H9 (cell line): Measurements from ENCODE around the gene NOL11. TPM values are rescaled to one million over a fixed set of nuclear protein-coding genes. Genes with fewer than 3 reads are reported as not detected.

Experiments
- DNase-seq: peaks from one replicate; pipeline ENCODE4 v3.0.0-alpha.2; 2017
- H2AFZ ChIP-seq: one replicate; pipeline ENCODE4 v1.6.1; 2013; ENCODE audit warnings: mild to moderate bottlenecking, low read length, control low read depth, moderate library complexity
- H2AK5ac ChIP-seq: 2 replicates; pipeline ENCODE4 v1.6.1; 2013; ENCODE audit warnings: low read length, control low read depth, mixed read lengths; ENCODE audit not compliant: insufficient read length
- H2BK120ac ChIP-seq: one replicate; pipeline ENCODE4 v1.6.1; 2013; ENCODE audit warnings: low read depth, mild to moderate bottlenecking, low read length, control low read depth, inconsistent platforms; ENCODE audit not compliant: poor library complexity, severe bottlenecking
- H2BK12ac ChIP-seq: 2 replicates; pipeline ENCODE4 v1.6.1; 2013; ENCODE audit warnings: low read length, control low read depth, mixed read lengths, low read depth; ENCODE audit not compliant: insufficient read length
- H2BK15ac ChIP-seq: 2 replicates; pipeline ENCODE4 v1.6.1; 2013; ENCODE audit warnings: low read depth, low read length, control low read depth
- H2BK20ac ChIP-seq: one replicate; pipeline ENCODE4 v1.6.1; 2013; ENCODE audit warnings: low read depth, mild to moderate bottlenecking, low read length, control low read depth, inconsistent platforms; ENCODE audit not compliant: poor library complexity, severe bottlenecking
- H2BK5ac ChIP-seq: 2 replicates; pipeline ENCODE4 v1.6.1; 2013; ENCODE audit warnings: low read length, control low read depth, mixed read lengths; ENCODE audit not compliant: insufficient read length
- H3K14ac ChIP-seq: 2 replicates; pipeline ENCODE4 v1.6.1; 2013; ENCODE audit warnings: low read length, control low read depth; ENCODE audit not compliant: insufficient read depth
- H3K18ac ChIP-seq: 2 replicates; pipeline ENCODE4 v1.6.1; 2013; ENCODE audit warnings: low read depth, mild to moderate bottlenecking, mixed read lengths, low read length, control low read depth; ENCODE audit not compliant: insufficient read length
- H3K23ac ChIP-seq: 2 replicates; pipeline ENCODE4 v1.6.1; 2013; ENCODE audit warnings: low read length, control low read depth, mixed read lengths, low read depth; ENCODE audit not compliant: insufficient read length
- H3K23me2 ChIP-seq: 2 replicates; pipeline ENCODE4 v1.6.1; 2013; ENCODE audit warnings: low read depth, mild to moderate bottlenecking, mixed read lengths, low read length, control low read depth; ENCODE audit not compliant: insufficient read length, poor library complexity, severe bottlenecking
- H3K27ac ChIP-seq: 2 replicates; pipeline ENCODE4 v1.5.1; 2013; ENCODE audit warnings: low read length, control low read depth, mixed read lengths, low read depth; ENCODE audit not compliant: insufficient read length
- H3K27me3 ChIP-seq: 2 replicates; pipeline ENCODE4 v1.6.1; 2013; ENCODE audit warnings: low read length, control low read depth, inconsistent platforms; ENCODE audit not compliant: insufficient read depth
- H3K4ac ChIP-seq: 2 replicates; pipeline ENCODE4 v1.6.1; 2013; ENCODE audit warnings: low read depth, mild to moderate bottlenecking, control low read depth, inconsistent platforms, low read length, moderate library complexity
- H3K4me1 ChIP-seq: 2 replicates; pipeline ENCODE4 v1.6.1; 2013; ENCODE audit warnings: low read length, control low read depth, inconsistent platforms; ENCODE audit not compliant: insufficient read depth
- H3K4me2 ChIP-seq: 2 replicates; pipeline ENCODE4 v1.6.1; 2013; ENCODE audit warnings: low read length, control low read depth, mixed read lengths; ENCODE audit not compliant: insufficient read length, insufficient read depth
- H3K56ac ChIP-seq: 2 replicates; pipeline ENCODE4 v1.6.1; 2013; ENCODE audit warnings: low read depth, mild to moderate bottlenecking, mixed read lengths, low read length, control low read depth; ENCODE audit not compliant: insufficient read length
- H3K79me1 ChIP-seq: 2 replicates; pipeline ENCODE4 v1.6.1; 2013; ENCODE audit warnings: low read depth, mild to moderate bottlenecking, moderate library complexity, low read length, control low read depth, inconsistent platforms; ENCODE audit not compliant: insufficient read depth, poor library complexity, severe bottlenecking
- H3K79me2 ChIP-seq: 2 replicates; pipeline ENCODE4 v1.6.1; 2013; ENCODE audit warnings: low read length, control low read depth, inconsistent platforms; ENCODE audit not compliant: insufficient read depth
- H3K9ac ChIP-seq: 2 replicates; pipeline ENCODE4 v1.6.1; 2013; ENCODE audit warnings: low read length, control low read depth, mixed read lengths; ENCODE audit not compliant: insufficient read length; ENCODE audit errors: extremely low read depth
- H3K9me3 ChIP-seq: one replicate; pipeline ENCODE4 v1.6.1; 2013; ENCODE audit warnings: low read depth, low read length, inconsistent platforms; ENCODE audit not compliant: control insufficient read depth
- H3T11ph ChIP-seq: one replicate; pipeline ENCODE4 v1.6.1; 2013; ENCODE audit warnings: mild to moderate bottlenecking, low read length, control low read depth, inconsistent platforms
- H4K20me1 ChIP-seq: one replicate; pipeline ENCODE4 v1.6.1; 2013; ENCODE audit not compliant: control insufficient read depth, insufficient read length, insufficient read depth
- H4K5ac ChIP-seq: 2 replicates; pipeline ENCODE4 v1.6.1; 2013; ENCODE audit warnings: low read depth, mild to moderate bottlenecking, mixed read lengths, low read length, control low read depth; ENCODE audit not compliant: insufficient read length
- H4K8ac ChIP-seq: replicated peaks from 2 replicates; pipeline ENCODE4 v1.6.1; 2013; ENCODE audit warnings: low read length, control low read depth, mixed read lengths, low read depth; ENCODE audit not compliant: insufficient read length
- H4K91ac ChIP-seq: 2 replicates; pipeline ENCODE4 v1.6.1; 2013; ENCODE audit warnings: low read depth, mild to moderate bottlenecking, moderate library complexity, mixed read lengths, low read length, control low read depth; ENCODE audit not compliant: insufficient read length
- H3K27ac Mint-ChIP-seq, 3 experiments: 2 replicates in 2 of 3; 3 replicates in 1 of 3; pipeline ENCODE4 v1.8.0; 2020 to 2021; ENCODE audit warnings: mixed read lengths in 3 of 3, mild to moderate bottlenecking in 1 of 3, moderate library complexity in 1 of 3
- H3K27me3 Mint-ChIP-seq: 2 replicates; pipeline ENCODE4 v1.8.0; 2021; ENCODE audit warnings: low read depth, mild to moderate bottlenecking, moderate library complexity, mixed read lengths
- H3K36me3 Mint-ChIP-seq, 3 experiments: 2 replicates in 2 of 3; 3 replicates in 1 of 3; pipeline ENCODE4 v1.8.0; 2020 to 2021; ENCODE audit warnings: low read depth in 3 of 3, mixed read lengths in 3 of 3; ENCODE audit not compliant: insufficient read depth in 1 of 3
- H3K4me1 Mint-ChIP-seq, 2 experiments: 2 replicates each; pipeline ENCODE4 v1.8.0; 2020; ENCODE audit warnings: mixed read lengths in 2 of 2
- H3K4me3 Mint-ChIP-seq, 2 experiments: 2 replicates in 1 of 2; 3 replicates in 1 of 2; pipeline ENCODE4 v1.8.0; 2020 to 2021; ENCODE audit warnings: mild to moderate bottlenecking in 2 of 2, mixed read lengths in 2 of 2, moderate library complexity in 1 of 2
- H3K9me3 Mint-ChIP-seq, 2 experiments: 2 replicates in 1 of 2; 3 replicates in 1 of 2; pipeline ENCODE4 v1.8.0; 2020; ENCODE audit warnings: mild to moderate bottlenecking in 2 of 2, mixed read lengths in 2 of 2, moderate library complexity in 1 of 2
- WGBS: extraction: QIAGEN DNeasy Blood & Tissue Kit; methylation state at CpG from one replicate; pipeline ENCODE4 v1.1.7; 2013; ENCODE audit warnings: missing lambda C conversion rate, low lambda C conversion rate, mixed read lengths; ENCODE audit not compliant: insufficient read length; ENCODE audit errors: extremely low coverage; 5-methylcytosine and 5-hydroxymethylcytosine counted together
- total RNA-seq: library from RNA; stranded (reverse); gene quantifications from 2 replicates; pipeline ENCODE4 v1.2.1, GENCODE V29; 2021
- TF ChIP-seq, protein P1 (sequence below): fragments of 200-600 bp; sonication (generic); conservative IDR thresholded peaks from 3 replicates; pipeline ENCODE4 v1.8.0; 2021; ENCODE audit warnings: antibody characterized with exemption, mild to moderate bottlenecking

NOL11 gene
- total RNA-seq, 1 experiment from 2014 or later, result 114 TPM

DNA sequence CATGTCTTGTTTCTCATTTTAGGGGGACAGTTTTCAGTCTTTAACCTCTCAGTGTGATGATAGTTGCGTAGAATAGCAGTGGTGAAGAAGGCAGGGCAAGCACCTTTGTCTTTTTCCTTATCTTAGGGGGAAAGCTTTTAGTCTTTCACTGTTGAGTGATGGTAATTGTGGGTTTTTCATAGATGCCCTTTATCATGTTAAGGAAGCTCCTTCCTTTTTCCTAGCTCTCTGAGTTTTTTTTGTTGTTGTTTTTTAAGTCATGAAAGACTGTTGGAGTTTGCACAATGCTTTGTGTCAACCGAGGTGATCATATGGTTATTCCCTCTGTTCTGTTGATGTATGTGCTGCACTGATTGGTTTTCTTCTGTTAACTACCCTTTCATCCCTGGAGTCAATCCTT, 15.7 kb downstream of the NOL11 start:
- Histone ChIP-seq H3K79me2 (no peaks in the 10 kb centered on the region; the same call in 1 of the 2 replicates), H4K8ac (no peak overlapping the region), H2BK5ac (no peak overlapping the region), H4K5ac (no peak overlapping the region), H2AK5ac (no peak overlapping the region), H3K18ac (no peak overlapping the region), H3K4ac (no peak overlapping the region), H3K4me1 (peaks cover 5% of the 10 kb centered on the region), H3K56ac (no peak overlapping the region), H3K4me2 (peak overlapping the region; percentile 11), H3K79me1 (no peaks in the 10 kb centered on the region), H2AFZ (no peak overlapping the region), H3K14ac (no peak overlapping the region), H3K9ac (no peak overlapping the region), H3K9me3 (no peaks in the 10 kb centered on the region), H4K20me1 (no peaks in the 10 kb centered on the region), H2BK12ac (no peak overlapping the region), H2BK20ac (no peak overlapping the region), H2BK15ac (no peak overlapping the region), H2BK120ac (no peak overlapping the region), H3K23me2 (no peaks in the 10 kb centered on the region), H4K91ac (no peak overlapping the region), H3K27me3 (no peaks in the 10 kb centered on the region), H3K23ac (no peak overlapping the region), H3T11ph (no peak overlapping the region), H3K27ac (peak overlapping the region; percentile 62)
- no peaks in the 10 kb centered on the region for H3K27me3 Mint-ChIP-seq
- H3K36me3 Mint-ChIP-seq, result peaks cover 58 to 86% (median 77%) of the 10 kb centered on the region in 3 experiments
- no peak for DNase-seq
- H3K4me3 Mint-ChIP-seq, result peak overlapping the region; percentile 6 to 25; a peak in 4 of 5 replicates
- whole genome bisulfite sequencing, result no CpG with 5 or more reads among the region's 2 CpGs
- TF ChIP-seq, protein P1, sequence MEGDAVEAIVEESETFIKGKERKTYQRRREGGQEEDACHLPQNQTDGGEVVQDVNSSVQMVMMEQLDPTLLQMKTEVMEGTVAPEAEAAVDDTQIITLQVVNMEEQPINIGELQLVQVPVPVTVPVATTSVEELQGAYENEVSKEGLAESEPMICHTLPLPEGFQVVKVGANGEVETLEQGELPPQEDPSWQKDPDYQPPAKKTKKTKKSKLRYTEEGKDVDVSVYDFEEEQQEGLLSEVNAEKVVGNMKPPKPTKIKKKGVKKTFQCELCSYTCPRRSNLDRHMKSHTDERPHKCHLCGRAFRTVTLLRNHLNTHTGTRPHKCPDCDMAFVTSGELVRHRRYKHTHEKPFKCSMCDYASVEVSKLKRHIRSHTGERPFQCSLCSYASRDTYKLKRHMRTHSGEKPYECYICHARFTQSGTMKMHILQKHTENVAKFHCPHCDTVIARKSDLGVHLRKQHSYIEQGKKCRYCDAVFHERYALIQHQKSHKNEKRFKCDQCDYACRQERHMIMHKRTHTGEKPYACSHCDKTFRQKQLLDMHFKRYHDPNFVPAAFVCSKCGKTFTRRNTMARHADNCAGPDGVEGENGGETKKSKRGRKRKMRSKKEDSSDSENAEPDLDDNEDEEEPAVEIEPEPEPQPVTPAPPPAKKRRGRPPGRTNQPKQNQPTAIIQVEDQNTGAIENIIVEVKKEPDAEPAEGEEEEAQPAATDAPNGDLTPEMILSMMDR, result no peak
- peaks cover 24 to 26% of the 10 kb centered on the region in 2 experiments for H3K4me1 Mint-ChIP-seq
- peak overlapping the region; percentile 68 to 97 (median 86); a peak in 6 of 7 replicates for H3K27ac Mint-ChIP-seq
- peaks cover 5 to 7% of the 10 kb centered on the region in 2 experiments; a peak in 3 of 5 replicates for H3K9me3 Mint-ChIP-seq
